ENCODE results near the gene CD244.

GRCh38 chr1:160838888-160839287 is 23.8 kb downstream of the CD244 start:
- TF ChIP-seq, protein P1, sequence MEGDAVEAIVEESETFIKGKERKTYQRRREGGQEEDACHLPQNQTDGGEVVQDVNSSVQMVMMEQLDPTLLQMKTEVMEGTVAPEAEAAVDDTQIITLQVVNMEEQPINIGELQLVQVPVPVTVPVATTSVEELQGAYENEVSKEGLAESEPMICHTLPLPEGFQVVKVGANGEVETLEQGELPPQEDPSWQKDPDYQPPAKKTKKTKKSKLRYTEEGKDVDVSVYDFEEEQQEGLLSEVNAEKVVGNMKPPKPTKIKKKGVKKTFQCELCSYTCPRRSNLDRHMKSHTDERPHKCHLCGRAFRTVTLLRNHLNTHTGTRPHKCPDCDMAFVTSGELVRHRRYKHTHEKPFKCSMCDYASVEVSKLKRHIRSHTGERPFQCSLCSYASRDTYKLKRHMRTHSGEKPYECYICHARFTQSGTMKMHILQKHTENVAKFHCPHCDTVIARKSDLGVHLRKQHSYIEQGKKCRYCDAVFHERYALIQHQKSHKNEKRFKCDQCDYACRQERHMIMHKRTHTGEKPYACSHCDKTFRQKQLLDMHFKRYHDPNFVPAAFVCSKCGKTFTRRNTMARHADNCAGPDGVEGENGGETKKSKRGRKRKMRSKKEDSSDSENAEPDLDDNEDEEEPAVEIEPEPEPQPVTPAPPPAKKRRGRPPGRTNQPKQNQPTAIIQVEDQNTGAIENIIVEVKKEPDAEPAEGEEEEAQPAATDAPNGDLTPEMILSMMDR (IDR thresholded peaks at IDR 0.05; ENCODE audit: poor library complexity) = no peak
- TF ChIP-seq EZH2 (IDR thresholded peaks at IDR 0.05; ENCODE audit: borderline replicate concordance) = no peak

Data from hepatocyte (in vitro differentiated cells).